Subcutaneous abdominal adipose tissue (tissue), 5 donors: ENCODE data around the gene TMEM18.

ENCODE experiments used
- H3K27ac ChIP-seq: one replicate; pipeline ENCODE4 v1.7.0; 2013; ENCODE audit warnings: low read depth, mild to moderate bottlenecking, inconsistent platforms, low read length, moderate library complexity
- H3K27me3 ChIP-seq, 5 donors: one replicate each; pipeline ENCODE4 v1.7.0; 2013; ENCODE audit warnings: low read length in 5 of 5, inconsistent platforms in 1 of 5; ENCODE audit not compliant: control insufficient read depth in 5 of 5, insufficient read depth in 4 of 5
- H3K36me3 ChIP-seq, 5 donors: one replicate each; pipeline ENCODE4 v1.7.0; 2013; ENCODE audit warnings: low read length in 5 of 5; ENCODE audit not compliant: control insufficient read depth in 5 of 5, insufficient read depth in 5 of 5
- H3K4me1 ChIP-seq, 5 donors: one replicate each; pipeline ENCODE4 v1.7.0; 2013; ENCODE audit warnings: low read length in 5 of 5, mild to moderate bottlenecking in 3 of 5, moderate library complexity in 1 of 5; ENCODE audit not compliant: control insufficient read depth in 5 of 5, insufficient read depth in 5 of 5
- H3K4me3 ChIP-seq, 5 donors: one replicate each; pipeline ENCODE4 v1.7.0; 2013; ENCODE audit warnings: low read length in 5 of 5, low read depth in 1 of 5
- H3K9ac ChIP-seq, 5 donors: one replicate each; pipeline ENCODE4 v1.7.0; 2013; ENCODE audit warnings: low read length in 5 of 5, mild to moderate bottlenecking in 4 of 5, moderate library complexity in 3 of 5
- H3K9me3 ChIP-seq, 5 donors: one replicate each; pipeline ENCODE4 v1.7.0; 2013; ENCODE audit warnings: low read length in 5 of 5; ENCODE audit not compliant: control insufficient read depth in 5 of 5
- donor health status: healthy.
- donor health status: healthy.
- donor health status: healthy.
- donor health status: healthy.
- donor health status: healthy.

Gene TMEM18

GRCh38 chr2:632471-632870, 44.7 kb downstream of the TMEM18 start:
- H3K27me3 ChIP-seq = no peaks in the 10 kb centered on the region
- H3K36me3 ChIP-seq = no peaks in the 10 kb centered on the region

DNA sequence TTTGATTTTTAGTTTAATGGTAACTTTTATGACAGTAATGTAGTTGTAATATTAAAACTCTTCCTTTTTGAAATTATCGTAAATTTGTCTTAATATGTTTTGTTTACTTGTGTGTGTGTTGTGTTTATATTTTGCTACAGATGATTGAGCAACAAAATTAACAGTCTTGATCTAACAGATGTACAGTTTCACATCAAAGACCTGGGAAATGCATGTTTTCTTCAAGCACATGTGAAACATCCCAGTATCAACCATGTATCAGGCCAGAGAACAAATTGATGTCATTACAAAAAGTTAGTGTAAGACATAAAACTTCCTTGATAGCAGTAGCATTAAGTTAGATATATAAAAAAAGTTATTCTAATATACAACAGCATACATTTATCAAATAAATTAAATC, 45.5 kb downstream of the TMEM18 start:
- peaks cover 0 to 4% (median 0%) of the 10 kb centered on the region in 5 donors for H3K9me3 ChIP-seq
- no peak overlapping the region for H3K9ac ChIP-seq
- peaks cover 0 to 6% (median 4%) of the 10 kb centered on the region in 5 donors for H3K4me1 ChIP-seq
- H3K27me3 ChIP-seq = no peaks in the 10 kb centered on the region
- H3K4me3 ChIP-seq = no peak overlapping the region
- no peaks in the 10 kb centered on the region for H3K36me3 ChIP-seq
- no peak overlapping the region for H3K27ac ChIP-seq

More at GRCh38 chr2:632471-632870, 44.7 kb downstream of the TMEM18 start:
- Histone ChIP-seq H3K4me3 (no peak overlapping the region), H3K27ac (no peak overlapping the region), H3K9me3 (peaks cover 0 to 4% (median 0%) of the 10 kb centered on the region in 5 donors), H3K9ac (no peak overlapping the region), H3K4me1 (peaks cover 0 to 9% (median 6%) of the 10 kb centered on the region in 5 donors)

DNA sequence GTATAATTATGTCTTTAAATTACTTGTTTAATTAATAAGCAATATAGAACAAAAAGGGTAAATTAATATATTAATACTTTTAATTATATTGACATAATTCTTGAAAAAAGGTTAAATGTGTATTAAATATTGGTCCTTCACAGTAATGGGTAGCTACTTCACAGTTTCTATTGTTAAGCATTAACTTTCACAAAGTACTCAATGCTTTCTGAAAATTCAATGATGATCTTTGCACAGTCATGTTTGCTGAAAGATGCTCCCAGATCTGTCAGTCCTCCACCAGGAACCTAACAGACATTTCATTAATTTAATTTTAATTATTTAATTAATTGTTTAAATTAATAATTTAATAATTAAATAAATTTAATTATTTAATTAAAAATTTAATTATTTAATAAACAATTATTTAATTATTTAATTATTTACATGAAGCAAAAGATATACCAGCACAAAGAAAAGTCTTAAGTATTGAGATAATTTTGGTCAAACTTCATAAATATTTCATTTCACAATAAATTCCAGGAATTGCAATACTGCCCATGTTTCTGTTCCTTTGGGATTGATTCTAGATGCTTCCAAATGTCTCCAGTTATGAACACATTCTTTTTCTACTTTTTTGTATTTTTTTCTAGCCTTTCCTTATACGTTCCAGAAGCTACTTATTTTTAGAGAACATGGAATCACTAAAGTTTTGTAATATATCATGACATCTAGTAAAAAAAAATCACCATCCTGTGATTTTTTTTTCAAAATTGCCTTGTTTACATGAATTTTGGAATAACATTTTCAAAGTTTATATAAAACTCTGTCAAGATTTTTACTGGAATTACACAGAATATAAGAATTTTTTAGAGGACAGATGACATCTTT, 46.5 kb downstream of the TMEM18 start:
- Histone ChIP-seq H3K9ac (no peak overlapping the region), H3K36me3 (no peaks in the 10 kb centered on the region), H3K9me3 (peaks cover 0 to 4% (median 0%) of the 10 kb centered on the region in 5 donors), H3K27ac (no peak overlapping the region), H3K27me3 (no peaks in the 10 kb centered on the region), H3K4me1 (no peaks in the 10 kb centered on the region), H3K4me3 (no peak overlapping the region)

DNA sequence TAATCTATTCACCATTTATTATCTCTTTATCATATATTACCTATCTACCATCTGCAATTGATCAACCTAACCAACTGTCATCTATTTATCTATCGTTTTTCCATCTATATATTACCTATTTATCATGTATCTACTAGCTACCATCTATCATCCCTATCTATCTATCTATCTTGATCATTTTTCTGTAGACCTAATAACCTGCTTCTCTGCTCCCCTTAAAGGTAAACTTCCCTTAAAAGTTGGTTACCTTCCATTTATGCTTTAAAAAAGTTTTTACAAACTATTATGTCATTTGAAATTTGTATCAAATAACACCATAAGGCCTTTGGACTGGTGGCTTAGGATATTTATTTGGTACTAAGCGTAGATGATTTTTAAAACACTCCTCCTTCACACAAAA, 47.2 kb downstream of the TMEM18 start:
- H3K36me3 ChIP-seq = no peaks in the 10 kb centered on the region
- H3K9ac ChIP-seq = no peak overlapping the region
- no peak overlapping the region for H3K27ac ChIP-seq
- no peaks in the 10 kb centered on the region for H3K4me1 ChIP-seq
- no peak overlapping the region for H3K4me3 ChIP-seq
- no peaks in the 10 kb centered on the region for H3K27me3 ChIP-seq
- H3K9me3 ChIP-seq = peaks cover 0 to 4% (median 0%) of the 10 kb centered on the region in 5 donors

- Histone ChIP-seq H3K4me3 (no peak overlapping the region), H3K4me1 (no peaks in the 10 kb centered on the region), H3K9ac (no peak overlapping the region), H3K9me3 (peaks cover 0 to 4% (median 0%) of the 10 kb centered on the region in 5 donors), H3K36me3 (no peaks in the 10 kb centered on the region), H3K27ac (no peak overlapping the region), H3K27me3 (no peaks in the 10 kb centered on the region)
Measured at GRCh38 chr2:628651-629050, 48.6 kb downstream of the TMEM18 start.

DNA sequence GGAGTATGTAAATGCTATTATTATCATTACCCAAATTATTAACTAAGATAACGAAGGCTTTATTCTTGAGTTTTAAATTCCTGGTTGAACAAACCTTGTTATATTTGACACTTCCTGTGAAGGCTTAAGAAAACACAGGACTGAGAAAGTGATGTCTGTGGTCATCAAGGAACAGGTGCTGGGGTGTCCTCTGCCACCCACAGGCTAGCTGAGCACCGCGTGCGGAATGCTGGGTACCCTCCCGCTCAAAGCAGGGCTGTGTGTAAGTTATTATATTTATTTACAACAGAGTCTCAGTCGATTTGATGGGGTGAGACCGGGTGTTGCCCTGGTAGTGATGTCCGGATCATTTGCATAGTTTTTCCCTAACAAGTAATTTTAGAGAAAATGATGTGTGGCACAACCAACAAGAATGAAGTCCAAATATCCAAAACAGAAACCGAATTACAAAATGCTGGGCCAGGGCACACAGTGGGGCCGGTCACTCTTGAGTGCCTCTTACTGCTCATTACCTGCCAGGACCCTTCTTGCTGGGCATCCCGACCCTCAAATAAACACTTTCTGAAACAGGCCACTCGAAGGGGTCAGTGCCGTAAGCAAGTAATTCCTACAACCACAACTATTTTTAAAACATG, 49.2 kb downstream of the TMEM18 start:
- Histone ChIP-seq H3K27ac (no peak overlapping the region), H3K36me3 (no peaks in the 10 kb centered on the region), H3K9ac (no peak overlapping the region), H3K4me3 (no peak overlapping the region), H3K27me3 (no peaks in the 10 kb centered on the region), H3K4me1 (no peaks in the 10 kb centered on the region), H3K9me3 (peaks cover 0 to 4% (median 0%) of the 10 kb centered on the region in 5 donors)

DNA sequence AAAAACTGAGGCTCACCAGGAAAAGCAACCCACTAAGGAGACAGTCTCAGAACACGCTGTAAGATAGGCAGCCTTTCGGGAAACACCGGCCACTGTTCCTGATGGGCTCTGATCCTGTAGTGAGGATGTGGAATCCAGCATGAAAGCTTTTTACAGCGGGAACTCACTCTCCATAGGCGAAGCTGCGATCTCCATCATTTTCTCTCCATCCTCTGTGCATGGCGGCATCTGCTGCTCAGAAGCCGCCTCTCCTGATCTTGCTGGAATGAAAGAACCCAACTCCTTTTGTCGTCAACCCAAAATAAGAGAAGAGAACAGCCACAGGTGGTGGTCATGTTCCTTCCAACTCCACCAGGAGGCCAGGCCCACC, 49.9 kb downstream of the TMEM18 start:
- no peak overlapping the region for H3K9ac ChIP-seq
- H3K9me3 ChIP-seq = peaks cover 0 to 4% (median 0%) of the 10 kb centered on the region in 5 donors
- H3K27ac ChIP-seq = no peak overlapping the region
- H3K4me3 ChIP-seq = no peak overlapping the region
- H3K36me3 ChIP-seq = no peaks in the 10 kb centered on the region
- H3K27me3 ChIP-seq = no peaks in the 10 kb centered on the region
- H3K4me1 ChIP-seq = no peaks in the 10 kb centered on the region

DNA sequence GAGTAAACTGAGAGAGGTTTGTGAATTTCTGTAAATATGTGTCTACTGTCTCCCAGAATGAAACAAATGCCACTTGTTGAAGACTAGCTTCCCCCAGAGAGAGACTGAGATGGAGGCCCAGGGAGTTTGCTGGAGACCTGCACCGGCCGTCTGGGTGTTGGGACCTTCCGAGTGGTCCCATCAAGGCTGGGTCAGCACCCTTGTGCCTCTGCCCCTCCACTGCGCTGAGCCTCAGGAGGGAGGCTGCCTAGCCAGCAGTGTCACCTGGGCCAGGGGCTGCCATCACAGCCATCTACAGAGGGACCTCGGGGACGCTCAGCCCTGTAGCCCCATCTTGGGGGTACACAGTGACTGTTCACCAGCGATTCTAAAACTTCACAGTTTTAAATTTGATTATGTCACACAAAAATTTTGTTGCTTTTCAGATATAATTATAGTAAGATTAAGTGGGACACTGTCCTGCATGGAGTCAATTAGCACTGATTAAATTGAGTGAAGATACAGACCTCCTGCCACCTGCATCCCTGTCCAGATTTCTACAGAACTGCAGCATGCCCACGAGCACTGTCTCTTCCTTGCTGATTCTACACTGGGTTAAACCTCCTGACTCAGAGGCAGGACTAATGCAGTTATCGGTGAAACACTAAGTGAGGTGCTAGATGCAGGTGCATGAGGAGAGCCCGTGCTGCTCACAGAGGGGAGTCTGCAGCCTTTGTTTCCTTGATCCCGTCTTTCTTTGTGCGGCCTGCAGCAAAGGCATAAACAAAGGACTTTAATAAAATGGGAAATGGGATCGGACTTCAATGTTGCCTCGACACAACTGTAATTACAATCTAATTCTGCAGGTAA, 50.5 kb downstream of the TMEM18 start:
- H3K9ac ChIP-seq = no peak overlapping the region
- H3K4me1 ChIP-seq = no peaks in the 10 kb centered on the region
- no peak overlapping the region for H3K27ac ChIP-seq
- no peaks in the 10 kb centered on the region for H3K27me3 ChIP-seq
- no peak overlapping the region for H3K4me3 ChIP-seq
- H3K9me3 ChIP-seq = peaks cover 0 to under 1% (median 0%) of the 10 kb centered on the region in 5 donors
- no peaks in the 10 kb centered on the region for H3K36me3 ChIP-seq

GRCh38 chr2:625415-626333, 51.5 kb downstream of the TMEM18 start:
- H3K9ac ChIP-seq = no peak overlapping the region
- no peaks in the 10 kb centered on the region for H3K27me3 ChIP-seq
- no peak overlapping the region for H3K27ac ChIP-seq

More at GRCh38 chr2:625415-626333, 51.5 kb downstream of the TMEM18 start:
- H3K36me3 ChIP-seq = no peaks in the 10 kb centered on the region
- no peaks in the 10 kb centered on the region for H3K9me3 ChIP-seq
- no peak overlapping the region for H3K4me3 ChIP-seq
- H3K4me1 ChIP-seq = no peaks in the 10 kb centered on the region
